ENCODE results near the gene NUCB1.

Gene NUCB1

GRCh38 chr19:48935864-48936263 is 35.8 kb downstream of the NUCB1 start:
- DNase-seq: no peak

- no peak for DNase-seq
These were observed 38.1 kb downstream of the NUCB1 start for GRCh38 chr19:48938256-48938655.

- no peak for DNase-seq
These were observed 40.8 kb downstream of the NUCB1 start for GRCh38 chr19:48940902-48941301.

- no peak for DNase-seq
These were observed 43.0 kb downstream of the NUCB1 start for GRCh38 chr19:48943081-48943480.

- DNase-seq: no peak
These were observed 45.3 kb downstream of the NUCB1 start for GRCh38 chr19:48945415-48945814.

GRCh38 chr19:48945817-48946216 is 45.7 kb downstream of the NUCB1 start:
- no peak for DNase-seq

GRCh38 chr19:48946463-48947257 is 46.5 kb downstream of the NUCB1 start:
- no peak for DNase-seq

GRCh38 chr19:48947258-48947542 is 47.1 kb downstream of the NUCB1 start:
- DNase-seq: no peak

GRCh38 chr19:48950159-48950558 is 50.0 kb downstream of the NUCB1 start:
- no peak for DNase-seq

- no peak for DNase-seq
These were observed 50.9 kb downstream of the NUCB1 start for GRCh38 chr19:48950830-48951519.

GRCh38 chr19:48953141-48953540 is 53.0 kb downstream of the NUCB1 start:
- DNase-seq: no peak

- DNase-seq: no peak
These were observed 54.0 kb downstream of the NUCB1 start for GRCh38 chr19:48953990-48954594.

- DNase-seq: peak; percentile 89 to 90
These were observed 54.6 kb downstream of the NUCB1 start, which contains the start of gene BAX for GRCh38 chr19:48954595-48955307. Gene BAX (plus strand): TSS chr19:48954875. CDS start chr19:48954929, 54 bp downstream.

GRCh38 chr19:48955308-48955958 is 55.3 kb downstream of the NUCB1 start:
- no peak for DNase-seq

- no peak for DNase-seq
These were observed 57.9 kb downstream of the NUCB1 start for GRCh38 chr19:48958006-48958405.

GRCh38 chr19:48959341-48960239 is 59.5 kb downstream of the NUCB1 start:
- no peak for DNase-seq

- no peak for DNase-seq
These were observed 61.0 kb downstream of the NUCB1 start for GRCh38 chr19:48961051-48961649.

GRCh38 chr19:48961673-48962028 is 61.5 kb downstream of the NUCB1 start:
- DNase-seq: no peak

- peak; percentile 62 to 71 for DNase-seq
These were observed 62.1 kb downstream of the NUCB1 start for GRCh38 chr19:48962029-48962848.

GRCh38 chr19:48962849-48963165 is 62.7 kb downstream of the NUCB1 start:
- peak in 1 of 2 experiments; percentile 16 for DNase-seq

All from Kasumi-1 (cell line).